ENCODE data around the gene TTBK2. TPM values are rescaled to one million over a fixed set of nuclear protein-coding genes. Genes with fewer than 3 reads are reported as not detected.

Gene TTBK2
- polyA plus RNA-seq, 1 of the 3 experiments (the other 2 are of a cell fraction), result 4.5 TPM

DNA sequence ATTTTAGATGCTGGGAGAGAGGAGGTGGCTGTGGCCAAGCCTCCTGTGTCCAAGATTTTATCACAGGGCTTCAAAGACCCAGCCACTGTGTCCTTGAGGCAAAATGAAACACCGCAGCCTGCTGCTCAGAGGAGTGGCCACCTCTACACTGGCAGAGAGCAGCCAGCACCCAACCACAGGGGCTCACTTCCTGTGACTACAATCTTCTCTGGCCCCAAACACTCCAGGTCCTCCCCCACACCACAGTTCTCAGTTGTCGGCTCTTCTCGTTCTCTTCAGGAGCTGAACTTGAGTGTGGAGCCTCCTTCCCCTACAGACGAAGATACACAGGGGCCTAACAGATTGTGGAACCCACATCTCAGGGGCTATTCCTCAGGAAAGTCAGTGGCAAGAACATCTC, 229.3 kb downstream of the TTBK2 start:
- TF ChIP-seq TAF1 (IDR thresholded peaks at IDR 0.05; ENCODE audit: borderline replicate concordance, low read depth, low read length) (no peak), TCF12 (IDR thresholded peaks at IDR 0.05) (no peak), NFIC (IDR thresholded peaks at IDR 0.05; ENCODE audit: borderline replicate concordance) (no peak), SMC3 (IDR thresholded peaks at IDR 0.05; ENCODE audit: low read depth, low read length) (no peak), RXRA (IDR thresholded peaks at IDR 0.05; ENCODE audit: borderline replicate concordance, low read depth) (no peak), TEAD4 (IDR thresholded peaks at IDR 0.05; ENCODE audit: borderline replicate concordance, insufficient read depth) (no peak), NRF1 (IDR thresholded peaks at IDR 0.05; ENCODE audit: low read depth, low read length) (no peak), RAD21 (IDR thresholded peaks at IDR 0.05; ENCODE audit: low read length) (no peak), CHD2 (IDR thresholded peaks at IDR 0.05; ENCODE audit: low read length, partially characterized antibody) (no peak), EP300 (IDR thresholded peaks at IDR 0.05; ENCODE audit: borderline replicate concordance in 1 of 2, low read depth in 1 of 2, low read length in 1 of 2) (no peak), RFX5 (IDR thresholded peaks at IDR 0.05; ENCODE audit: low read length) (no peak), MEF2A (IDR thresholded peaks at IDR 0.05; ENCODE audit: borderline replicate concordance, low read depth) (no peak), EZH2phosphoT487 (IDR thresholded peaks at IDR 0.05; ENCODE audit: borderline replicate concordance, low read depth) (no peak), POLR2AphosphoS5 (IDR thresholded peaks at IDR 0.05; ENCODE audit: low read depth, low read length) (no peak), GABPA (IDR thresholded peaks at IDR 0.05; ENCODE audit: low read depth) (no peak)
- TF ChIP-seq, protein P1, sequence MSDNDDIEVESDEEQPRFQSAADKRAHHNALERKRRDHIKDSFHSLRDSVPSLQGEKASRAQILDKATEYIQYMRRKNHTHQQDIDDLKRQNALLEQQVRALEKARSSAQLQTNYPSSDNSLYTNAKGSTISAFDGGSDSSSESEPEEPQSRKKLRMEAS (IDR thresholded peaks at IDR 0.05; ENCODE audit: low read depth), result no peak
- TF ChIP-seq, protein P2, sequence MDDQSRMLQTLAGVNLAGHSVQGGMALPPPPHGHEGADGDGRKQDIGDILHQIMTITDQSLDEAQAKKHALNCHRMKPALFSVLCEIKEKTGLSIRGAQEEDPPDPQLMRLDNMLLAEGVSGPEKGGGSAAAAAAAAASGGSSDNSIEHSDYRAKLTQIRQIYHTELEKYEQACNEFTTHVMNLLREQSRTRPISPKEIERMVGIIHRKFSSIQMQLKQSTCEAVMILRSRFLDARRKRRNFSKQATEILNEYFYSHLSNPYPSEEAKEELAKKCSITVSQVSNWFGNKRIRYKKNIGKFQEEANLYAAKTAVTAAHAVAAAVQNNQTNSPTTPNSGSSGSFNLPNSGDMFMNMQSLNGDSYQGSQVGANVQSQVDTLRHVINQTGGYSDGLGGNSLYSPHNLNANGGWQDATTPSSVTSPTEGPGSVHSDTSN (IDR thresholded peaks at IDR 0.05), result no peak
- TF ChIP-seq, protein P3, sequence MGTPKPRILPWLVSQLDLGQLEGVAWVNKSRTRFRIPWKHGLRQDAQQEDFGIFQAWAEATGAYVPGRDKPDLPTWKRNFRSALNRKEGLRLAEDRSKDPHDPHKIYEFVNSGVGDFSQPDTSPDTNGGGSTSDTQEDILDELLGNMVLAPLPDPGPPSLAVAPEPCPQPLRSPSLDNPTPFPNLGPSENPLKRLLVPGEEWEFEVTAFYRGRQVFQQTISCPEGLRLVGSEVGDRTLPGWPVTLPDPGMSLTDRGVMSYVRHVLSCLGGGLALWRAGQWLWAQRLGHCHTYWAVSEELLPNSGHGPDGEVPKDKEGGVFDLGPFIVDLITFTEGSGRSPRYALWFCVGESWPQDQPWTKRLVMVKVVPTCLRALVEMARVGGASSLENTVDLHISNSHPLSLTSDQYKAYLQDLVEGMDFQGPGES (IDR thresholded peaks at IDR 0.05; ENCODE audit: low read depth, low read length), result no peak
- TF ChIP-seq, protein P4, sequence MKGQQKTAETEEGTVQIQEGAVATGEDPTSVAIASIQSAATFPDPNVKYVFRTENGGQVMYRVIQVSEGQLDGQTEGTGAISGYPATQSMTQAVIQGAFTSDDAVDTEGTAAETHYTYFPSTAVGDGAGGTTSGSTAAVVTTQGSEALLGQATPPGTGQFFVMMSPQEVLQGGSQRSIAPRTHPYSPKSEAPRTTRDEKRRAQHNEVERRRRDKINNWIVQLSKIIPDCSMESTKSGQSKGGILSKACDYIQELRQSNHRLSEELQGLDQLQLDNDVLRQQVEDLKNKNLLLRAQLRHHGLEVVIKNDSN (IDR thresholded peaks at IDR 0.05; ENCODE audit: borderline replicate concordance, low read depth), result no peak
- Histone ChIP-seq H3K9me3 (no peaks in the 10 kb centered on the region), H3K9ac (no peak overlapping the region), H2AFZ (ENCODE audit: low read depth) (no peak overlapping the region), H3F3A (replicated peaks; ENCODE audit: insufficient read depth) (no peaks in the 10 kb centered on the region), H3K79me2 (ENCODE audit: insufficient read depth) (no peaks in the 10 kb centered on the region), H3K4me3 (ENCODE audit: low read depth in 2 of 2, low read length in 1 of 2) (no peak overlapping the region), H3K4me1 (ENCODE audit: control insufficient read depth in 1 of 2, insufficient read depth in 2 of 2, low read depth in 1 of 2, low read length in 1 of 2) (peaks cover 0 to 5% of the 10 kb centered on the region in 2 experiments; a peak in 1 of 4 replicates), H3K9me2 (no peaks in the 10 kb centered on the region), H4K20me1 (ENCODE audit: insufficient read depth) (no peaks in the 10 kb centered on the region), H3K27ac (ENCODE audit: low read depth in 2 of 2, low read length in 1 of 2) (no peak overlapping the region; a peak in 1 of 4 replicates), H3K4me2 (no peak overlapping the region), H3K36me3 (replicated peaks in 1 of 2; ENCODE audit: control insufficient read depth in 1 of 2, insufficient read depth in 2 of 2, low read length in 1 of 2) (peaks cover 11 to 28% of the 10 kb centered on the region in 2 experiments), H3K27me3 (ENCODE audit: insufficient read depth) (no peaks in the 10 kb centered on the region)
- no peak for DNase-seq
- 94% methylated on average over 4 of the region's 4 CpGs for WGBS (ENCODE audit: low lambda C conversion rate)
- CTCF ChIA-PET, result no interaction called here
- POLR2A ChIA-PET, result no interaction called here

Small RNAs within 50 kb of the gene (small RNA-seq; reads per million reads assigned to genes)
- gene KRT8P50, result 0 reads per million in 7 experiments

Other genes starting within 250 kb of the TTBK2 start
- gene CDAN1, start 183.7 kb downstream of the TTBK2 start, polyA plus RNA-seq (2012; rRNA removed), result 6.2 and 9.7 TPM in 2 replicates
- gene UBR1, start 185.3 kb upstream of the TTBK2 start, polyA plus RNA-seq (2012; rRNA removed), result 3.7 and 5.0 TPM in 2 replicates
- 3.3 and 4.3 TPM in 2 replicates for gene TMEM62, start 212.8 kb upstream of the TTBK2 start, polyA plus RNA-seq (2012; rRNA removed)

All from SK-N-SH (cell line).